IPS DF 4.7 (cell line): Measurements from ENCODE around the gene TPSG1.

Experiments
- DNase-seq: peaks from one replicate; pipeline ENCODE4 v3.0.0-alpha.2; 2013; ENCODE audit warnings: low spot score; ENCODE audit errors: extremely low read depth

The TPSG1 gene

DNA sequence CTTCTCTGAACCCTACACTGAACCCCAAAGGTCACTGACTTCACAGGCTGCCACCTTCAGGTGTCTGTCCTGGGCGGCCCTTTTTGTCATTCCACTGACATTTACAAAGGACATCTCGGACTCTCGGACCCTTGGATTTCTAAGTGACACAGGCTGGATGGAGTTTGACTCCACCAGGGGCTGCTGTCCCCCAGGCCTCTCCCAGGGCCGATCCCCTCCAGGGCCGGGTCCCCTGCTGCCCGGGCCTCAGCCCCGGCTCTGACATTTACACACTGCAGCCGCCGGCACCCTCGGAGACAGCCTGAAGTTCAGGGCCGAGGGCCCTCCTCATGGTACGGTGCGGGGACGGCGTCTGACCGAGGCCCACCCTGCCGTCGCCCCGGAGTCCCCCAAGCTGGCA, 48.0 kb downstream of the TPSG1 start:
- DNase-seq: no peak

DNA sequence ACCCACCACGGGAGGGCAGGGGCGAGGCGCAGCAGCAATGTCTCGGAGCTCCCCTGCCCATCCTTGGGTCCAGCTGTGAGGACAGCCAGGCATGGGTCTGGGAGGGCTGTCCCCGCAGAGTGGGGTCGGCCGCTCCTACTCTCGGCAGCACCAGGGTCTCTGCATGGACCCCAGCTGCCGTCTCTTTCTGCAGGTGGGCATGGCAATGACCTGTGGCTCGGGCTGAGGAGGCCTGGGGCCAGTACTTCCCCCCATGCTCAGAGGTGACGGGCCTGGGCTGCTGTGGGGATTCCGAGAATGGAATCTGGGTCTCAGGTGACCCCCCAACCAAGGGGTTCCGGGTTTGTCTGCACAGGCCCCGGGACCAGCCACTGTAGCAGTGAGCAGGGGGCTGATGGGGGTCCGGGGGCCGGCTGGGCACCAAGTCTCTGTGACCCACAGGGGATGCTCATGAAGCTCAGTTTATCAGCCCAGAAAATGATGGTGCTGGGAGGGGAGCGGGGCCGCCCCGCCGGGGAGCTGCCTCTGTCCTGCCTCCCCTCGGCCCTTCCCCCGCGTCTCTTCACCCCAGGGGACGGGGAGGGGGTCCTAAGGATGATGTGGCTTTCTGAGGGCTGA, 48.7 kb downstream of the TPSG1 start:
- DNase-seq: no peak

DNA sequence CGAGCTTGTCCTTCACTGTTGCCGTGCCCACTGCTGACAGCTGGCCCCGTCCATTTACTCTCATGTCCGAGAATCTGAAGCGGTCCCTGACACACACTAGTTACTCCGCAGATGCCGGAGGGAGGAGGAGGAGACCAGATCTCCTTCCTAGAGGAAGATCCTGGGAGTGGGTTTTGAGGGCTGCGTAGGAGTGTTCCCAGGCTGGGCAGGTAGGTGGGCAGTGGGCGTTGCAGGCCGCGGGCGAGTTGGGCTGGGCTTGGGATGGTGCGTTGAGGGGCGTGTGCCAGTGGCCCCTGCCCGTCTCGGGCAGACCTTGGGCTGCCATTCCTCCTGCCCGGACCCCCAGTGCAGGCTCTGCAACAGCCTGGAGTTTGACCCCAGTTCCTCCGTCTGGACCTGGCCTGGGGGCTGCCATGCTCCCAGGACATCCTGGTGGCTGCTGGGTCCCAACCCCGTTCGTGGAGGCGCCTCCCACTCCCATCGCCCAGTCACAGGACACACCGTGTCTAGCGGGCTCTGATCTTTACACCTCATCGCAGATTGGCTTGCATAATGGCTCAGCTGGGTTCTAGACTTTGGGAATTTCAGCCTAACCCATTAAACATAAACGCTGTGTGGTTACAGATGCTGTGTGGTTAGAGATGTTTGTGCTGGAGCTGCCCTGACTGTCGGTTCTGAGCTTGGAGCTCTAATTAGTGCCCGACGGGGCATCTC, 49.3 kb downstream of the TPSG1 start:
- no peak for DNase-seq

DNA sequence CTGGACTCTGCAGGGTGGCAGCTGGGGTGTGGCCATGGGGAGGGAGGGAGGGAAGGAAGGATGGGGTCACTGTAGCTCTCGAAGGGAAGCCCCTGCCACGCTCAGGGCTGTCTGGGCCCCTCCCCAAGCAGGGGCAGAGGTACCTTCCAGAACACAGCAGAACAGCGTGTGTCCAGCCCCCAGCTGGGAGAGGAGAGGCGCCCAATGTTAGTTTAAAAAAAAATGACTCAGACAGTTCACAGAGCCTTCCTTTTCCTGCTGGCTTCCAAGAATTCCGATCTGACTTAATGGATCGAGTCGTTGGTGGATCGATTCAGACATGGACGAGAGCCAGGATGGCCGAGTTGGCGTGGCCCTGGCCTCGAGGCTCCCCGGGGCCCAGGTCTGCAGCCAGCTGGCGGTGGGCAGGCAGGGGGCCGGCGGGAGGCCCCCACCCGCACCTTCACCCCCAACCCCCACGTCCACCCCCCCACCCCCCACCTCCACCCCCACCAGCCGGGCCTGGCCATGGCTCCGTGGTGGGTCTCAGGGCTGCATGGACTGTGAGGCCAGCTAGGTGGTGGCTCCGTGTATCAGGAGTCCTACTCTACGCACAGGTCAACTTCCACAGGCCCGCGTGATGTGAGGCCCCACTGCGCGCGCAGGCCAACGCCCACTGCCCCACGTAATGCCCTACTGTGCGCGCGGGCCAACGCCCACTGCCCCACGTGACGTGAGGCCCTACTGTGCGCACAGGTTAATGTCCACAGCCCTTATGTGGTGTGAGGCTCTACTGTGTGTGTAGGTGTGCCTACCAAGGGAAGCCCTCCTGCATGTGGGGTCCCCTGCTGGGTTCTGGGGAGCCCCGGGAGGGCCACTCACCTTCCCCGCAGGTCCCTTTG, 50.4 kb downstream of the TPSG1 start:
- no peak for DNase-seq

DNA sequence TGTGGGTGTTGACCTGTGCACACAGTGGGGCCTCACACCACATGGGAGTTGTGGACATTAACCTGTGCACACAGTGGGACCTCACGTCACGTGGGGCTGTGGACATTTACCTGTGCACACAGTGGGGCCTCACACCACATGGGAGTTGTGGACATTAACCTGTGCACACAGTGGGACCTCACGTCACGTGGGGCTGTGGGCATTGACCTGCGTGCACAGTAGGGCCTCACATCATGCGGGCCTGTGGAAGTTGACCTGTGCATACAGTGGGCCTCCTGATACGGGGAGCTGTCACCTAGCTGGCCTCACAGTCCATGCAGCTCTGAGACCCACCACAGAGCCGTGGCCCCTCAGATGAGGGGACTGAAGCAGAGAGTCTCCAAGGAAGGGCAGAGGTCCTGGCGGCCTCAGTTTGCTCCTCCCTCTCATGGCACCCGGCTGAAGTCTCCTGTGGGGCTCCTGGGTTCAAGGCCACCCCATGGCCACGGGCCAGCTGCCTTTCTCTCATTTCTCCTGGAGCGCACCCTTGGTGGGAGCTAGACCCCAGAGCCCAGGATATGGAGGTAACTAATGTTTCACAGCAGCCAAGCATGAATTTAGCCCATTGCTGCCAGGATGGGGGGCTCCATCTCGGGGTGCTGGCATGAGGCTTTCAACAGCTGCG, 51.1 kb downstream of the TPSG1 start:
- DNase-seq: no peak

DNA sequence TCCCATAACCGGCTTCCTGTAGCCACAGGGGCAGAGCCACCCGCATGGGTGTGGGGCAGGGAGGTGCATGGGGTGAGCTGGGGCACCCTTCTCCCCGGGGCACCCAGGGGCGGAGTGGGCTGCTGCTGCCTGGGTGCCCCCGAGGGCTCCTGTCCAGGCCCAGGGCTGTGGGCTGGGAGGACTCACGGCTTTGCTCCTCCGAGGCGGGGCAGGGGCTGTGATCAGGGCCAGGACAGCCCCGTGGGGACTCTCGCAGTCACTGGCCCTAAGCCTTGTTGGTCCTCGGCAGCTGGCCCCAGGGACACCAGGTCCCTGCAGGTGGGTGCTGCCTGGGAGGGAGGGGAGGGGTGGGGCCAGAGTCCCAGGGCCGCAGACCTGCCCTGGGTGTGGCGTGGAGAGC, 52.4 kb downstream of the TPSG1 start:
- no peak for DNase-seq

DNA sequence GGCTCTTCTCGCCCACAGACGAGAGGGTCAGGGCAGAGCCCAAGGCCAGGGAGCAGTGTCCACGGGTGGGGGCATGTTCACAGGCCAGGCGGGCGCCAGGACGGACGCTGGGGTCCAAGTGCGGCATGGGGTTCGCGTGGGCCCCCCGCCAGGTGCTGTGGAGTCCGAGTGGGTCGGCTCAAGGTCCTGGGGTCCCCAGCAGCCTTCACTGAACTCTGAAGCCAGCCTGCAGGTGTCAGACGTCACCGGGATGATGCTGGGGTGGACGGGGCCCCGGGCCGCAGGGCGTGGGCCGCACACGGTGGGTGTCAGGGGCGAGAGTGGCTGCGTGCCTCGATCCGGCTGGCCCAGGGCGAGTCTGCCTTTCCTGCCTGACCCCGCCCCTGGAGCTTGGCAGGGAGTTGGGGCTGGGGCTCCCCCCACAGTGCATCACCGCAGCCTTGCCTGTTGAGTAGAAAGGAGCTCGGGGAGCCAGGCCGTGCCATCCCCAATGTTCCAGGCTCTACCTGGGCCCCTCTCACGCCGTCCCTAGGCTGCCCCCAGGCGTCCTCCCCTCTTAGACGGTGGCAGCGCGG, 53.1 kb downstream of the TPSG1 start:
- DNase-seq: no peak
